Neutrophil (primary cell): Measurements from ENCODE around the gene PRAMEF2.
"Not testable (repeated sequence)": the region's sequence is repeated elsewhere in the genome, so short reads cannot be mapped to it uniquely, and the experiment has no call there.

ENCODE experiments used
- H3K27ac ChIP-seq: fragments of 200-600 bp; sonication (generic); 2 replicates; pipeline ENCODE4 v1.5.1; 2016; ENCODE audit warnings: mild to moderate bottlenecking, moderate library complexity
- H3K27me3 ChIP-seq: fragments of 200-600 bp; sonication (generic); 2 replicates; pipeline ENCODE4 v1.6.0; 2016; ENCODE audit warnings: mild to moderate bottlenecking
- H3K36me3 ChIP-seq: fragments of 200-600 bp; sonication (generic); 2 replicates; pipeline ENCODE4 v1.5.1; 2017
- H3K4me1 ChIP-seq, 2 experiments: fragments of 200-600 bp in 1 of 2; sonication (generic) in 1 of 2; 1 replicate in 1 of 2; 2 replicates in 1 of 2; pipeline versions ENCODE4 v1.5.1 to v1.6.1; 2013 to 2016; ENCODE audit warnings: low read depth in 1 of 2, low read length in 1 of 2, mild to moderate bottlenecking in 1 of 2, moderate library complexity in 1 of 2; ENCODE audit not compliant: control insufficient read depth in 1 of 2, insufficient read depth in 1 of 2
- H3K4me3 ChIP-seq, 2 experiments: fragments of 200-600 bp in 1 of 2; sonication (generic) in 1 of 2; 1 replicate in 1 of 2; 2 replicates in 1 of 2; pipeline ENCODE4 v1.5.1; 2013 to 2016; ENCODE audit warnings: low read depth in 1 of 2, low read length in 1 of 2, mild to moderate bottlenecking in 1 of 2, moderate library complexity in 1 of 2
- H3K9me3 ChIP-seq: fragments of 200-600 bp; sonication (generic); 2 replicates; pipeline ENCODE4 v1.5.1; 2016
- CTCF ChIP-seq: fragments of 200-600 bp; sonication (generic); IDR thresholded peaks from 2 replicates; pipeline ENCODE4 v1.5.1; 2016; ENCODE audit warnings: antibody characterized with exemption

Gene PRAMEF2

DNA sequence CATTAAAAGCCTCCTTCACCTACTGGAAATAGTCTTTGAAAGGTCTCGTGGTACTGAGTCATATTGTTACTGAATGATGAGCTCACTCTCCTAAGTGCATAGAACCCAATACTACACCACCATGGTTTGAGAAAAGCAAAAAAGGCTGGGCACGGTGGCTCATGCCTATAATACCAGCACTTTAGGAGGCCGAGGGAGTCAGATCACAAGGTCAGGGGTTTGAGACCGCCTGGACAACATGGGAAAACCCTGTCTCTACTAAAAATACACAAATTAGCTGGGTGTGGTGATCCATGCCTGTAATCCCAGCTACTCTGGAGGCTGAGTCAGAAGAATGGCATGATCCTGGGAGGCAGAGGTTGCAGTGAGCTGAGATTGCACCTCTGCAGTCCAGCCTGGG lies 5.1 kb upstream of the PRAMEF2 start:
- Histone ChIP-seq H3K4me1 (no peaks in the 10 kb centered on the region), H3K36me3 (no peaks in the 10 kb centered on the region), H3K4me3 (no peak overlapping the region), H3K27ac (no peak overlapping the region), H3K27me3 (peaks cover 11% of the 10 kb centered on the region), H3K9me3 (no peaks in the 10 kb centered on the region)
- TF ChIP-seq CTCF, result no peak

DNA sequence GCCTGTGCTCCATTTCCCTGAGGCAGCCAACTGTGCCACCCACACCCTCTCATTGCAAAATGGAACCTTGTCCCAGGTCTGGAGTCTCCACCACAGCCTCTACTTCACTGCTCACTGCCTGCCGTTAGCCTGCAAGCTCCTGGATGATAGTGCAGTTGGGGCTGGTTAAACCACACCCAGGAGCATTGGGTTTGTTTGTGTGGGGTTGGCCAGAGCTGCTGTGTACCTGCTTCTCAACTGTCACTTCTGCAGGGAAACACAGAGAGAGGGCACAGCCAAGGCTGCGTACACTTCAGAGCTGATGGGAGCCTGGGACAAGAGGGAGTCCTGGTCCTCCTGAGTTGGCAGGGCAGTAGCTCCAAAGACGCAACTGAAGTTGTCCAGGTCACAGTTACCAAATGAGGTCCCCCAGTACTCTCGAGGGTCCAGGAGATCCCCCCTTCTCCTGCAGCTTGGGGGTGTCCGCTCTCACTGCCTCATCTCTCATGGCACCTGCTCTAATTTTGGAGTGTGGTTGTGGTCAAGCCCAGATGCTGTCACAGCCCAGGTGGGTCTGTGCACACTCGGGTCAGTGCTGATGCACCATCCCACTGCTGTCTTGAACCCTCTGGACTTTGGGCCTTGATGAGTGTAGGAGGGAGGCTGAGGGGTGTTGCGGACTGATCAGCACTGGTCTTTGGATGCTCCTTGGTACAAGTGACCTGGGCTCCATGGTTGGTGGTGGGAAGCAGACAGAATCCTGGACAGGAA lies 6.4 kb downstream of the PRAMEF2 start:
- not testable (repeated sequence) for H3K4me3 ChIP-seq, H3K27me3 ChIP-seq, H3K4me1 ChIP-seq, H3K36me3 ChIP-seq, H3K27ac ChIP-seq, H3K9me3 ChIP-seq

DNA sequence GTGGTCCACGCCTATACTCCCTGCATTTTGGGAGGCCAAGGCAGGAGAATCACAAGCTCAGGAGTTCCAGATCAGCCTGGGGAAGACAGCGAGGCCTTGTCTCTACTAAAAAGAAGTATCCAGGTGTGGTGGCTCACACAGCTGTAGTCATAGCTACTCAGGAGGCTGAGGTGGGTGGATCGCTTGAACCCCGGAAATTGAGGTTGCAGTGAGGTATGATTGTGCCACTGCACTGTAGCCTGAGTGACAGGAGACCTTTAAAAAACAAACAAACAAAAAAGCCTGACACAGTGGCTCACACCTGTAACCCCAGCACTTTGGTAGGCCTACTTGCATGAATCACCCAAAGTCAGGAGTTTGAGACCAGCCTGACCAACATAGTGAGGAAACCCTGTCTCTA lies 21.6 kb downstream of the PRAMEF2 start:
- H3K27me3 ChIP-seq, H3K4me1 ChIP-seq, H3K4me3 ChIP-seq, H3K27ac ChIP-seq, H3K9me3 ChIP-seq, H3K36me3 ChIP-seq: not testable (repeated sequence)

DNA sequence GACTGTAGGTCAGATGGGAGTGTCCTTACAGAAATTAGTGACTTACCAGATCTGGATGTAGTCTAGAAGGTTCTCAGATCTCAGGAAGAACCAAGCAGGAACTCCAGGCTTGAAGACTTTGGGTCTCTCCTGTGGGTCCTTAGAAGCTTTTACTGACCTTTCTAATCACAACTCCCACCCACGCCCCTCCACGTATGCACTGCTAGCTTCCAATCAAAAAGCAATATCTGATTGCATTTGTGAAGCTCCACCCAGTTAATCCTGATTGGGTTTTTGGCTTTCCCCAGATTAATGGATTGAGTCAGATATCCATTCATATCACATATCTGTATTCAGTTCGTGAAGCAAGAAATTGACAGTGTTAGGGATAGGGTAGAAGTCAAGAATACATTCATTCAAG lies 29.2 kb downstream of the PRAMEF2 start, which contains the start of gene PRAMEF4:
TSS of gene PRAMEF4 (minus strand) at position 101 of the 400 bp plus-strand sequence. CDS start 2,807 bp downstream, outside the sequence.
- H3K4me3 ChIP-seq, result not testable (repeated sequence)

DNA sequence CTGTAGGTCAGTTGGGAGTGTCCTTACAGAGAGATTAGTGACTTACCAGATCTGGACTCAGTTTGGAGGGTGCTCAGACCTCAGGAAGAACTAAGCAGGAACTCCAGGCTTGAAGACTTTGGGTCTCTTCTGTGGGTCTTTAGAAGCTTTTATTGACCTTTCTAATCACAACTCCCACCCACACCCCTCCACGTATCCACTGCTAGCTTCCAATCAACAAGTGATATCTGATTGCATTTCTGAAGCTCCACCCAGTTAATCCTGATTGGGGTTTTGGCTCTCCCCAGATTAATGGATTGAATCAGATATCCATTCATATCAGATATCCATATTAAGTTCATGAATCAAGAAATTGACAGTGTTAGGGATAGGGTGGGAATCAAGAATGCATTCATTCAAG lies 41.3 kb downstream of the PRAMEF2 start, which contains the start of gene PRAMEF10:
TSS of gene PRAMEF10 (minus strand) at position 101 of the 400 bp plus-strand sequence. CDS start 2,423 bp downstream, outside the sequence.
- H3K36me3 ChIP-seq, H3K27ac ChIP-seq, H3K4me3 ChIP-seq, H3K4me1 ChIP-seq, H3K9me3 ChIP-seq, H3K27me3 ChIP-seq: not testable (repeated sequence)

More for the DNA sequence above, 29.2 kb downstream of the PRAMEF2 start, which contains the start of gene PRAMEF4:
- not testable (repeated sequence) for H3K9me3 ChIP-seq, H3K27me3 ChIP-seq, H3K36me3 ChIP-seq, H3K4me1 ChIP-seq, H3K27ac ChIP-seq

DNA sequence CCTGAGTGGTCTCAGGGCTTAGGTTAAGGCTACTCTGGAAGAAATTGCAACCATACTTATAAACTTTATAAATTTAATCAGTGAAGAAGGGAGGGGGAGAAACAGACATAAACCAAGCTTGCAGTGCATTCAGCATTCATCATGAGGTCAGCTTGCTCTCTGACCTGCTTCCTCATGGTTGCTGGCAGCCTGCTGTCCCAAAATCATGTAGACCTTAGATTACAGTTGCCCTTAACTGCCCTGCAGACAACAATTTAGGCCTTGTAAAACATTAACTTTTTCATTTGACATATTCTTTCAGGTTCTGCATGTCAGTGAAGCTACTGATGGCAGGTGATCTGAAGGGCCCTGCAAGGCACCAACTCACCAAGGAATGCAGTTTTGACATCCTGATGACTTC lies 42.3 kb downstream of the PRAMEF2 start:
- not testable (repeated sequence) for H3K9me3 ChIP-seq, H3K4me1 ChIP-seq, H3K36me3 ChIP-seq, H3K4me3 ChIP-seq, H3K27ac ChIP-seq, H3K27me3 ChIP-seq

GRCh38 chr1:12903793-12904572 lies 47.1 kb downstream of the PRAMEF2 start:
- H3K27me3 ChIP-seq, H3K9me3 ChIP-seq, H3K36me3 ChIP-seq: not testable (repeated sequence)

More at GRCh38 chr1:12903793-12904572, 47.1 kb downstream of the PRAMEF2 start:
- H3K27ac ChIP-seq, H3K4me1 ChIP-seq, H3K4me3 ChIP-seq: not testable (repeated sequence)
